GM19438 (cell line): ENCODE measurements around the gene SYTL3.
"Not testable (repeated sequence)": the region's sequence is repeated elsewhere in the genome, so short reads cannot be mapped to it uniquely, and the experiment has no call there.

ENCODE experiments used
- ATAC-seq: cut with Tn5 transposase; IDR thresholded peaks from one replicate; pipeline ENCODE4 v1.9.1; 2021; ENCODE audit warnings: low read depth; ENCODE audit not compliant: unreplicated experiment

Gene SYTL3

DNA sequence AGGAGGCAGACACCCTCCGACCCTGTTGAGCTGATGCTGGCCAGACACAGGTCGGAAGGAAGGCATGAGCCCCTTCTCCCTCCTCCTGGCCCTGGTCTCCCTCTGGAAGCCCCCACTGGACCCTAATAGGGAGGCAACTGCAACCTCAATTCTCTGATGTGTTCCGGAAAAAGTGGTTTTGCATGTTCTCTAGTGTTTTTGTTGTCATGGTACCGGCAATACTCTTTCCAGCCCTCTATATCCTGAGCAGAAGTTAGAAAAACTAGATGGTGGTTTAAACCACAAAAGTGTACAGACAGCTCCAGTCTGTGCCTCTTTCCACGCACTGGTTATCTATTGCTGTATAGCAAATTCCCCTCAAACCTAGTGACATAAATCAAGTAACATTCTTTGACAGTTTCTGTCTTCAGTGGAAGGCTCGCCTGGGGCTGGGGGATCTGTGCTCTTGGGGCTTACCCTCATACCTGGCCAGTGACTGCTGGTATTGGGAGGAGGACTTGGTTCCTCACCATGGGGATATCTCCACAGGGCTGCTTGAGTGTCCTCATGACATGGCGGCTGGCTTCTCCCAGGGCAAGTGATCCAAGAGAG, 37.0 kb downstream of the SYTL3 start:
- no peak for ATAC-seq

DNA sequence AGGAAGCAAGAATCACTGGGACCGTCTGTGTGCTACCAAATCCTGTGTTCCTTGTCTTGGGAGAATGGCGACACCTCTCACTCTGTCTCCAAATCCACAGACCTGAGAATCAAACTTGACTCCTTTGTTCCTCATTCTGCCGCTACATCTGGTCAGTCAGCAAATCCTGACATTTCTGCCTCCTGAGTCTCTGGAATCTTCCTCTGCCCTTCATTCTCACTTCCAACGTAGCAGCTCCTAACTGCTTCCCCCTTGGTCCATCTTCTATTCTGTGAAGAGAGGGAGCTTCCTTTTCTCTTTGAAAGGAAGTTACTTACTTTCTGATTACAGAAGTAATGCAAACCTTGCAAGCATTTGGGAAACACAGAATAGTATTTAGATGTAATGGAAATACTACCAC, 37.7 kb downstream of the SYTL3 start:
- no peak for ATAC-seq

DNA sequence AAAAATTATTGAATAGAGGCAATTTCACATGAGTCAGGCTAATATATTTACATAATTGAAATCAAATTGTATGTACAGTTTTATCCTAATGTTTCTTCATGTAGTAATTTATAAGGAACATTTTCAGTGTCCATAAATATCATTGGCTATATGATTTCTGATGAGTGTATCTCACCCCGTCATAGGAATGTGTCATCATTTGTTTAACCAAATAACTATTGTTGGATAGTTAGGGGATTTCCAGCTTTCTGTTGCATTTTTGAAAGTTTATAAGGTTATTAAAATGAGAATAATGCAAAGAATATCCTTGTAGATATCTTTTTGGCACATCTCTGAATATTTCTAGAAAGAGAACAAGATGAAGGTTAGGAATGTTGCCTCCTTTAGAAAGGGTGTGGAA, 39.0 kb downstream of the SYTL3 start:
- ATAC-seq: no peak

DNA sequence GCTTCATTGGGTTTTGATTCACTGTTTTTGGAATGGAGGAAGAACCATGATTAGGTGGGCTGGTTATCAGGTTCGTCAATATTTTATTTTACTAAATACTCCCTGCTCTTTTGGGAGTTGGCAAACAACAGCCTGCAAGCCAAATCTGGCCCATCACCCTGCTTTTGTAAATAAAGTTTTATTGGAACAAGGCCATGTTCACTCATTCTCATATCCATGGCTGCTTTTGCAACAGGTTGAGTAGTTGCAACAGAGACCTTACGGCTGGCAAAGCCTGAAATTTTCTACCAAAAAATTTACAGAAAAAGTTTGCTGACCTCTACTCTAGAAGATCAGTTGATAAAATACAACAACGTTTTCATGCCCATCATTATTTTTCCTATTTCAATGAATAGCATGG, 45.1 kb downstream of the SYTL3 start:
- ATAC-seq: no peak

DNA sequence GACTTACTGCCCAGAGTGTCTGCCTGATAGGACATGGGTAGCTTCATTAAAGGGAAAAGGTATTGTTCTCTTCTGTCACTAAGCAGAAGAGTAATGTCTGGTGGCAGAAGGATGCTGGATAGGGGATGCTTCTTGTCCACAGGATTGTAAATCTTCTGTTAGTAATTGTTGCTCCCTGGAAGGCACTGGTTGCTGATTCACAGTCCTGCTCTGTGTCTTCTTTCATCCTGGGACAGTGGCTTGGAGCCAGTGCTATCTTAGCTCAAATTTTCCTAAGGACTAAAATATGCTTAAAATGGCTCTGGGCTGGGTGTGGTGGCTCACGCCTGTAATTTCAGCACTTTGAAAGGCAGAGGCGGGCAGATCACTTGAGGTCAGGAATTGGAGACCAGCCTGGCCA, 48.0 kb downstream of the SYTL3 start:
- ATAC-seq: no peak

DNA sequence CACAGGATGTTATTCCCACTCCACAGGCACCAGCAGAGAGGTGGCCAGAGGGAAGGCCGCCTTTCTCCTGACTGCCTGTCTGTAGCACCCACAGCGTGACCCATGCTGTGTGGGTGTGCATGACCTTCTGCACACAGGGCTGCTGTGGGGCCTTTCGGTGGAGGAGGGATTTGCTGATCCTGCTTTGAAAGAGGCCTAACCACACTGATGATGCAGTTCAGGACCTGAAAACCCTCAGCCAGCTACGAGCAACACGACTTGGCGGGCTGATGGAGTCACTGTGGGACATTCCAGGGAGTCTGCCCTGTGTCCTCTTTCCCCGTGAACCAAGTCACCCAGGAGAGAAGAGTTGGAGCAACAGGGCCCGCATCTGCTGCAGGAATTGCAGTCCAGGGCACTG, 49.1 kb downstream of the SYTL3 start:
- no peak for ATAC-seq

DNA sequence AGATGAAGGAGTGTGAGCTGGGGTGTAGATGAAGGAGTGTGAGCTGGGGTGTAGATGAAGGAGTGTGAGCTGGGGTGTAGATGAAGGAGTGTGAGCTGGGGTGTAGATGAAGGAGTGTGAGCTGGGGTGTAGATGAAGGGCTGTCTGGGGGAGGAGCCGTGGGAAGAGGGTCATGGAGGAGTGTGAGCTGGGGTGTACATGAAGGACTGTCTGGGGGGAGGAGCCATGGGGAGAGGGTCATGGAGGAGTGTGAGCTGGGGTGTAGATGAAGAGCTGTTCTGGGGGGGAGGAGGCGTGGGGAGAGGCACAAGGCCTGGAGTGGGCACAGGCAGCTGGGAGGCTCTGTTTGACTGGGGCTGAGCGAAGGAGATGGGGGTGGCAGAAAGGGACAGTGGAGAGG, 51.4 kb downstream of the SYTL3 start:
- ATAC-seq: not testable (repeated sequence)

DNA sequence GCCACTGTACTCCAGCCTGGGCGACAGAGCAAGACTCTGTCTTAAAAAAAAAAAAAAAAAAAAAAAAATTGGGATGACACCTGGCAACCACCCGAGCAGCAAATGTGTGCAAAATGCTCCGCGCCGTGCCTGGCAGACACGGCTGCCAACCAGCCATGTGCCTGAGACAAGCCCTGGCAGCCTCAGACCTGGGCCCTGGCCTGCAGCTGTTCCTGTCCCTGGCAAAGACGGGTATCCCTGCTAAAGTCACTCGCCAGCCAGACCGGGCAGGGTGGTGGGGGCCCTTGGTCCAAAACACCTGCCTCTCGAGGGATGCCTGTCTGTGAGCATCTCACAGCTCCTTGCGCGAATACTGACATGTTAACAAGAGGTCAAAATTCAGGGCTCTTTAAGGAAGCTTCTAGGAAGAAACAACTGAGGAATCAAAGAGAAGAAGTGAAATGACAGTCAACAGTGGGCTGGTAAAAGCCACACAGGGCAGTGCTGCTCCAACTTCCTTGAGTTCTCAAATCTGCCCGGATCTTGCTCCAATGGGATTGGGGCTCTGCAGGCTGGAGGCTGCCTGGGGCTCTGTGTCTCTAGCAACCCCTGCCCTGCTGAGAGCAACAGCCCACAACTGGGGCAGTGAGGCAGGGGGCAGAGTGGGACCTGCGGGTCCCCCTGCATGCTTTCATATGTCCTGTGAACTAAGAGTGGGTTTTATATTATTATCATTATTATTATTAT, 53.4 kb downstream of the SYTL3 start:
- ATAC-seq: no peak

DNA sequence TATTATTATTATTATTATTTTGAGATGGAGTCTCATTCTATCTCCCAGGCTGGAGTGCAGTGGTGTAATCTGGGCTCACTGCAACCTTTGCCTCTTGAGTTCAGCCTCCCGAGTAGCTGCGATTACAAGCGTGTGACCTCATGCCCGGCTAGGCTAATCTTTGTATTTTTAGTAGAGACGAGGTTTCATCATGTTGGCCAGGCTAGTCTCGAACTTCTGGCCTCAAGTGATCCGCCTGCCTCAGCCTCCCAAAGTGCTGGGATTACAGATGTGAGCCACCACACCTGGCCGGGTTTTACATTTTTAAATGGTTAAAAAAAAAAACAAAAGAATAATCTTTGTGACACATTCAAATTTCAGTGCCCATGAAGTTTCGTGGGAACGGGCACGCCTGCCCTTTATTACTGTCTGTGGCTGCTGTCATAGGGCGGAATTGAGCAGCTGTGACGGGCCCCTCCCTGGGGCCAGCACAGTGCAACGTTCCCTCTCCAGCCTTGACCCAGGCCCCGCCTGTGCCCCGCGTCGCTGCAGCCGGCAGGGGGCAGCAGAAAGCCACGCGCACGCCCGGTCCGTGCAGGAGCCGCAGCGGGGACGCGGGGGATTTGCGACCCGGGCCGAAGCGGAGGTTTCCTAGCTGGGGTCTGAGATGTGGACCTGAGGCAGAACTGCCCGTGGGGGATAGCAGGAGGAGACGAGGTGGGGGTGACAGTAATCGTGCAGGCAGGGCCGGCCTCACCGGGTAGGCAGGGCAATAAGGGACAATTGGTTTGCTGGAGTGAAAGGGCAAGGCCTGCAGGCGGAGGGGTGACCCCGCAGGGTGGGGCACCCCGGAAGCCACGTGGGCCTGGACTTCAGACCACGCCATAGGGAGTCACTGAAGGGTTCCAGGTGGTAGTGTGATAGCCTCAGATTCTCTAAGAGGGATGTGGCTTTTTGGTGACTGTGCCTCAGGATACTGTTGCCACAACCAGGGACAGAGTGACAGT, 54.3 kb downstream of the SYTL3 start:
- peak; percentile 90 for ATAC-seq

DNA sequence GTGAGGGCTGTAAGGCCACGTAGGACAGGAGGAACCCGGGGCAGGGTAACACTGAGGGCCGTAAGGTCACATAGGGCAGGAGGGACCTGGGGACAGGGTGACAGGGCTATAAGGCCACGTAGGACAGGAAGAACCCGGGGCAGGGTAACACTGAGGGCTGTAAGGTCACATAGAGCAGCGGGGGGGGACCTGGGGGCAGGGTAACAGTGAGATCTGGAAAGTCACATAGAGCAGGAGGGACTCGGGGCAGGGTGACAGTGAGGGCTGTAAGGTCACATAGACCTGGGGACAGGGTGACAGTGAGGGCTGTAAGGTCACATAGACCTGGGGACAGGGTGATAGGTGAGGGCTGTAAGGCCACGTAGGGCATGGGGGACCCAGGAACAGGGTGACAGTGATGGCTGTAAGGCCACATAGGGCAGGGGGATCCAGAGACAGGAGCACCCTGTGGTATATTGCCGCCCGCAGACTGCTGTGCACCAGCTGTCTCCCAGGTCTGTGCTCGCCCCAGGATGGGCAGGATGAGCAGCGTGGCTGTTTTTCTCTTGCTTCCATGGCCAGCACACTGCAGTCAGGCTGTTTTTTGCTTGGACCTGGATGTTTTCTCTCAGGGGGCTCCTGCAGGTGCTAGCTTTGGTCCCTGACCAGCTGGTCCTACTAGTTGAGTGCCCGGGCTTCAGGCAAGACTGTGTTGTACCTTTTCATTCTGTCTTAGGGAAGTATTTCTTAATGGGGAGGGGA, 55.7 kb downstream of the SYTL3 start:
- ATAC-seq: no peak

DNA sequence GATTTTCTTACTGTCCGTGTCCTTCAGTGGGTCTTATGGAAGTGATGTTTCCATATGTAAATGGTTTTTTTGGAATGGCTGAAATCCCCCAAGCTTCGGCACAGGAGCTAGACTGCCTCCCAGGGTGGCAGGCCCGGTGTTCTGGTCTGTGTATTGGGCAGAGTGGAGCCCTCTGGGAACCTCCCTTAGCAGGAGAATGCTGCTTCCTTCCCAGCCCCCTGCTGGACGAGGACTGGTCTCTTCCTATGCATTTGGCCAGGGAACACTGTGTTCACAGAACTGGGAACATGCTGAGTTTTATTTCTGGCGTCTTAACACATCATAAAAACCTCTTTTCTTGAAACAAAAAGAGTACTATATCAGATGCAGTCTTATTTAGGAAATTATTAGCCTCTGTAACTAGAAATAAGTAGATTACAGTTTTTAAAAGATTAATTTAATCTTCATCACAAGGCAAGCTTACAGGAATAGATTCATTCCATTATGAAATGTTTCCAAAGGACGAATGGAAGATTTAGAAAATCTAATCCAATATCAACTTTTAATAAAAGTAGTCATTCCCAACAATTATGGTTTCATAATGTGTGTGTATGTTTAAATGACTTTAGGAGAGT, 56.6 kb downstream of the SYTL3 start:
- ATAC-seq: no peak

DNA sequence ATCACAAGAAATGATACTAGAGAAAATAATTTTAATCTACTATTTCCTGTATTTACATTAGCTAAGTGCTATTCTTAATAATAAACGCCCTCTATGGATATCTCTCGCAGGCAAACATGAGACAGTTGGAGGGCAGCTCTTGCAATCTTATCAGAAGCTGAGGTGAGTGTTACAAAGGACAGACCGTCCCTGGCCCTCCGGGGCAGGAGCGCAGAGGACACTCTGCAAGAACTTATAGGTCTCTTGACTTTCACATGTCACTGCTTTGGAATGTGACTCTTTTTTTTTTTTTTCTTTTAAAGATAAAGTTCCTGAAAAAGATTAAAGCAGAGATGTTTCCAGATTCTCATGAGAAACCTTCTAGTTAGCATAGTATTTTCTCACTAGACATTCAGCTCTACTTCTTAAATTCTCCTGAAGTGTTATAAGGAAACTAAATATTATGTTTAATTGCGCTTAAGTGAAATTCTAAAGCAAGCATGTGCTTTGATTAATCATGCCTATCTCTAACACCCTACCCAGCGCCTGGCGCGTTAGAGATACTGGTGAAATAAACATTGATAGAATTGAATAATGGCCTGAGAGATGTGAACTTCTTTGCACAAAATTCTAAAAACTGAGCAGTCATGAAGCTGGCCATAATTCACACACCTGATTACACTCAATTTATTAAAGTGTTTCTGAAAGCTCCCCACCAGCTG, 57.4 kb downstream of the SYTL3 start:
- ATAC-seq: no peak

DNA sequence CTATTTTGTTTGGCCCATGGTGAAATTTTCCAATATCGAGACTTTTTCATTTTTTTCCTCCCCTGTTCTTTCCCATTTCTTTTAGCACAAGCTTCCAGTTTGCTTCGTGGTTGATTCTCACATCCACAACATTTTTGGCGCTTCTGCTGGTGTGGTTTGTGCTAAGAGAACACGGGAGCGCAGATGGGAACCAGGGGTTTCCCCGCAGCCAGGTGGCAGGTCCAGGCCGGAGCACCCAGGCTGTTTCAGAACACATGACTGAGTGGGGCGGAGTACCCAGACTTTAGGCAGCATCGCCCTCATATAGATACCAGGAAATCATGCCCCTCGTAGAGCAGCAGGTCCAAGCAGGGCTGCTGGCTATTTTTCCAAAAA, 58.0 kb downstream of the SYTL3 start:
- ATAC-seq: no peak

DNA sequence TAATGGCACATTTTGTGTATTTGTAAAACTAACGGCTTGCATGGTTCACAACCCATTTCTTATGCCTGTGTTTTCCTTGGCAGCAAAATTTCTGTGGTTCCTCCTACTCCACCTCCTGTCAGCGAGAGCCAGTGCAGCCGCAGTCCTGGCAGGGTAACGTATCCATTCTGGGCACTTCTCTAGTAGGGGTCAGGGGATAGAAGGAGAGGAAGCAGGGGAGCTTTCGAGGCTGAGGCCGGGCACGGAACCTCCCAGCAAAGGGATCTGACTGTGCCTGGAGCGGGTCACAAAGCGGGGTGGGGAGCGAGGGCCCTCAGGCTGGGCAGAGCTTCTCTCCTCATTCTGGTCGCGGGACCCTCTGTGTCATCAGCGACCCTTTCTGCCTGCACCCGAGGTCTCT, 58.4 kb downstream of the SYTL3 start:
- ATAC-seq: no peak

DNA sequence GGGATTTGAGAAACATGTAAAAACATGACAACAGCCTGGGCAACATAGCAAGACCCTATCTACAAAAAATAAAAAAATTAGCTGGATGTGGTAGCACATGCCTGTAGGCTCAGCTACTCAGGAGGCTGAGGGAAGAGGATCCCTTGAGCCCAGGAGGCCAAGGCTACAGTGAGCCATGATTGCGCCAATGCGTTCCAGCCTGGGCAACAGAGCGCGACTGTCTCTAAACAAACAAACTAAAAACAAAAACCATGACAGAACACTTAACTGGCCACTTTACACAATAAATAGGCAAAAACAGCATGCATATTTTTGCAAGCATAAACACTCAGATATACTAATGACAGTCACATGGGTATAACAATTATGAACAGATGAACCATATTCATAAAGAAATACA, 60.0 kb downstream of the SYTL3 start:
- ATAC-seq: no peak

DNA sequence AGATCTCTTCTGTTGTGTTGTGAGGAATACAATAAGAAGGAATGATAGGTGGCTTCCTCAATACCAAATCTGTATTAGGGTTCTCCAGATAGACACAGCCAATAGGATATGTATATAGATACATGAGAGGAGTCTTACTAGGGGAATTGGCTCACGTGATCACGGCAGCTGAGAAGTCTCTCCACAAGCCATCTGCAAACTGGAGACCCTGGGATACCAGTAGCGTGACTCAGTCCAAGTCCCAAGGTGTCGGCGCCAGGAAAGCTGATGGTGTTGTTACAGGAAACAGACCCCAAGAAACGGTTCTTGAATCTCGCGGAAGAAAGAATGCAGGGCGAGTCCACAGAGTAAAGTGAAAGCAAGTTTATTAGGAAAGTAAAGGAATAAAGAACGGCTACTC, 61.4 kb downstream of the SYTL3 start:
- no peak for ATAC-seq

DNA sequence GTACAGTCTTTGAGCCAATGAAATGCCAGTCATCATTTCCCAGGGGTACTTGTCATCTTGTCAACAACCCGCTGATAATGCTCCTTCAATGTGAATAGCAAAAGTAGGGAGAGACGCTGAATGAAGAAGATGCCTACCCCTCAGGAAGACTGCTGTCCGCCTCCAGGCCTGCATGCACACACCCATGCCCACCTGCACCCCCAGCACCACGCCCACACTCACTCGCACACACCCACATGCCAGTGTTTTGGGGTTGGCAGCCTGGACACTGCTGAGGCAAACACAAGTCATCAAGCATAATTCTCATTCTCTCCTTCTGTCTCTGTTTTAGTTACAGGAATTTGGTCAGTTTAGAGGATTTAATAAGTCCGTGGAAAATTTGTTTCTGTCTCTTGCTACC, 63.6 kb downstream of the SYTL3 start:
- ATAC-seq: no peak

DNA sequence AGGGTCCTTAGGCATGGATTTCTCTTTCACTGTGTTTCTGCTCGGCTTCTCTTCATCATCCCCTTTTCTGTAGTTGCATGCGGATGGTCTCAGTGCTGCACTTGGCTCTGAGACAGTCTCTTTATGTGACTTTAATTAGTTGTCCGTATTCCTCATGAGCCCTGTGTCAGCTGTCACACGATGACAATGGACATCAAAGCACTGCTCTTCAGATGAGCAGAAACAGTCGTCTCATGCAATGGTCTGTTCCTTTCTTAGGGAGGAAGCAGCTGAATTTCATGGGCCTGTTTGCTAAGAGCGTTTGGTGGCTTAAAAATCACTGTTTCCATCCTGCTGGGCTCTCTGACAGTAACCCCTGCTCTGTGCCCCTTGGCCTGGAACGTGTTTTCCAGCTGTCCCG, 64.9 kb downstream of the SYTL3 start:
- ATAC-seq: no peak

DNA sequence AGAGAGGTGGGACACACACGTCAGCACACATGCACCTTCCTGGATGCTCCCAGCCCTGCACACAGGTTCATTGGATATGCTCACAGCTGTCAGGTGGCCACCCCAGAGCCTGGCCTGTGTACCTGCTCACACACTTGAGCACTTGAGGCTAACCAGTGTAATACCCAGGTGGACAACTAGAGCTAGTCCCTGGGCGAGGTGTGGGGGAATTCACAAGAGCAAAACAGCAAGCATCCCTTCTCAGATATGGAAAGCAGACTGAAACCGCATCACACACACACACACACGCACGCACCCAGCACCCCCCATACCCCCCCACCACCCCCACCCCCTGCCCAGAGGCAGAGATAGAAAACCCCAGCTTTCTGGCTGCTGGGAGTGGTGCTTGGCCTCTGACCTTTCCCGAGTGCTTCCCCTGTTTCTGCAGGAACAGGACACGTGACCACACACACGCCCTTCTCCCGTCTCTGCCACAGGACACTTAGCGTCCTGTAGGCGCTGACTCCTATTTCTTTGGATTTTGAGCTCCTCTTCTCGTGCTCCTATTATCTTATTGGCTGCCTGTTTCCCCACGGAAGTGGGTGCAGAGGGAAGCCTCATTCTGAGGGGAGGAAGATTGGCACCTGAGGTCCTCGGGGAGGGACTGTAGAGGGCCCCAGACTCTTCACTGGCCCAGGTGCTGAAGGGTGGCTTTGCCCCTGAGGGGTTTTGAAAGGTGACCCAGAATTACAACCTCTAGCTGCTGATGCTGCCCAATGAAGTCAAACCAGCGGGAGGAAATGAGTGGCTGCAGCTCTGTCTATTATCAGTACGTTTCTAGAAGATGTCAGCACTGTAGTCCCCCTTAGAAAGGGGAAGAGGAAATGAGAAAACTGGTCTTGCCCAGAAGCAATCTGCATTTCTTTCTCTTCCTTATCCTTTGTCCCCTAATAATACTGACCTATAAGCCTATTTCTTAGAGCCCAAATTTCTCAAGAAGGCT, 65.8 kb downstream of the SYTL3 start:
- ATAC-seq: peak; percentile 54
